H1 (cell line): ENCODE measurements around the gene TCAF1. TPM values are rescaled to one million over a fixed set of nuclear protein-coding genes. Genes with fewer than 3 reads are reported as not detected.
"Not testable (repeated sequence)": the region's sequence is repeated elsewhere in the genome, so short reads cannot be mapped to it uniquely, and the experiment has no call there.

Source experiments
- CTCF ChIA-PET: fragments of 300-600 bp; sonication (Branson Sonifier 250); formaldehyde crosslinking; loops from one replicate; lab custom pipeline; 2021; ENCODE audit not compliant: partially characterized antibody; lab: Charles Lee
- POLR2A ChIA-PET: fragments of 300-600 bp; sonication (Branson Sonifier 250); formaldehyde crosslinking; loops from one replicate; lab custom pipeline; 2021; ENCODE audit warnings: inconsistent platforms; ENCODE audit not compliant: partially characterized antibody; lab: Charles Lee
- DNase-seq, 2 experiments: peaks; one replicate each; pipeline versions ENCODE4 v3.0.0 to v3.0.0-alpha.2; 2010 to 2022; ENCODE audit warnings: low spot score in 2 of 2, low read depth in 1 of 2, mixed read lengths in 1 of 2
- FAIRE-seq: peaks from 2 replicates; lab custom pipeline; 2011; peaks lifted over from hg19 to GRCh38; lab: Jason Lieb, UNC
- H2AFZ ChIP-seq: 2 replicates; pipeline ENCODE4 v1.8.1; 2012; ENCODE audit warnings: low read length, inconsistent platforms
- H2AK5ac ChIP-seq: 2 replicates; pipeline ENCODE4 v1.6.1; 2013; ENCODE audit warnings: low read depth, low read length
- H2BK120ac ChIP-seq: replicated peaks from 2 replicates; pipeline ENCODE3; 2013; ENCODE audit warnings: low read depth, low read length, inconsistent platforms
- H2BK12ac ChIP-seq: 2 replicates; pipeline ENCODE4 v1.6.1; 2013; ENCODE audit warnings: low read depth, low read length
- H2BK15ac ChIP-seq: 2 replicates; pipeline ENCODE4 v1.6.1; 2013; ENCODE audit warnings: low read length
- H2BK20ac ChIP-seq: 2 replicates; pipeline ENCODE4 v1.6.1; 2013; ENCODE audit warnings: low read length
- H2BK5ac ChIP-seq: 2 replicates; pipeline ENCODE4 v1.6.1; 2013; ENCODE audit warnings: low read depth, low read length
- H3K14ac ChIP-seq: 2 replicates; pipeline ENCODE4 v1.6.1; 2013; ENCODE audit warnings: inconsistent platforms; ENCODE audit not compliant: insufficient read length
- H3K18ac ChIP-seq: 2 replicates; pipeline ENCODE4 v1.6.1; 2013; ENCODE audit warnings: low read length; ENCODE audit errors: extremely low read depth
- H3K23ac ChIP-seq: 2 replicates; pipeline ENCODE4 v1.6.1; 2013; ENCODE audit warnings: inconsistent platforms; ENCODE audit not compliant: insufficient read length
- H3K23me2 ChIP-seq: 2 replicates; pipeline ENCODE4 v1.6.1; 2013; ENCODE audit warnings: low read depth, low read length
- H3K27ac ChIP-seq: 2 replicates; pipeline ENCODE4 v1.6.1; 2011; ENCODE audit warnings: low read depth, low read length, inconsistent platforms
- H3K27me3 ChIP-seq, 4 experiments: replicated peaks in 1 of 4; 1 replicate in 1 of 4; 2 replicates in 3 of 4; pipeline versions ENCODE4 v1.6.1 to v1.8.1; 2011 to 2013; ENCODE audit warnings: low read length in 3 of 4, mild to moderate bottlenecking in 3 of 4, inconsistent platforms in 2 of 4, mixed read lengths in 2 of 4, moderate library complexity in 1 of 4; ENCODE audit not compliant: control insufficient read depth in 3 of 4, insufficient read depth in 3 of 4; ENCODE audit errors: extremely low read depth in 1 of 4
- H3K36me3 ChIP-seq, 4 experiments: 2 replicates each; pipeline versions ENCODE4 v1.6.1 to v1.8.1; 2011 to 2013; ENCODE audit warnings: mild to moderate bottlenecking in 4 of 4, low read length in 3 of 4, moderate library complexity in 2 of 4, control low read depth in 1 of 4, inconsistent platforms in 1 of 4; ENCODE audit not compliant: insufficient read depth in 4 of 4, control insufficient read depth in 2 of 4
- H3K4ac ChIP-seq: replicated peaks from 2 replicates; pipeline ENCODE3; 2013; ENCODE audit warnings: low read length, low read depth, mixed read lengths, inconsistent platforms; ENCODE audit not compliant: insufficient read length
- H3K4me1 ChIP-seq, 4 experiments: replicated peaks in 1 of 4; 1 replicate in 1 of 4; 2 replicates in 3 of 4; pipeline versions ENCODE4 v1.6.1 to v1.8.1; 2011 to 2013; ENCODE audit warnings: low read length in 3 of 4, inconsistent platforms in 2 of 4, mixed read lengths in 1 of 4; ENCODE audit not compliant: insufficient read depth in 4 of 4, control insufficient read depth in 3 of 4
- H3K4me2 ChIP-seq, 2 experiments: 2 replicates each; pipeline versions ENCODE4 v1.6.1 to v1.8.1; 2011 to 2013; ENCODE audit warnings: low read depth in 2 of 2, low read length in 2 of 2, control low read depth in 1 of 2, inconsistent platforms in 1 of 2, mild to moderate bottlenecking in 1 of 2; ENCODE audit not compliant: insufficient read depth in 1 of 2
- H3K4me3 ChIP-seq, 4 experiments: fragments of 200-600, 300-600 bp in 1 of 4; sonication (generic), shearing (Covaris generic), sonication (Bioruptor Twin) in 1 of 4; 2 replicates each; pipeline versions ENCODE4 v1.5.1 to v1.8.1; 2011 to 2016; ENCODE audit warnings: low read length in 4 of 4, low read depth in 3 of 4, control low read depth in 2 of 4, inconsistent platforms in 2 of 4, mild to moderate bottlenecking in 2 of 4, mixed read lengths in 1 of 4, moderate library complexity in 1 of 4; ENCODE audit not compliant: insufficient read depth in 2 of 4; ENCODE audit errors: extremely low read depth in 1 of 4
- H3K56ac ChIP-seq: replicated peaks from 2 replicates; pipeline ENCODE3; 2013; ENCODE audit warnings: low read depth, mild to moderate bottlenecking, mixed read lengths, low read length, inconsistent platforms; ENCODE audit not compliant: insufficient read length
- H3K79me1 ChIP-seq: 2 replicates; pipeline ENCODE4 v1.6.1; 2013; ENCODE audit warnings: low read depth, low read length, control low read depth
- H3K79me2 ChIP-seq, 2 experiments: 2 replicates each; pipeline versions ENCODE4 v1.6.1 to v1.8.1; 2012 to 2013; ENCODE audit warnings: low read length in 2 of 2, mild to moderate bottlenecking in 2 of 2, inconsistent platforms in 1 of 2; ENCODE audit not compliant: insufficient read depth in 2 of 2, control insufficient read depth in 1 of 2
- H3K9ac ChIP-seq, 4 experiments: replicated peaks in 1 of 4; 1 replicate in 1 of 4; 2 replicates in 3 of 4; pipeline versions ENCODE4 v1.6.1 to v1.8.1; 2011 to 2013; ENCODE audit warnings: low read depth in 3 of 4, low read length in 3 of 4, control low read depth in 2 of 4, mild to moderate bottlenecking in 2 of 4, moderate library complexity in 2 of 4, inconsistent platforms in 1 of 4; ENCODE audit errors: extremely low read depth in 1 of 4
- H3K9me3 ChIP-seq, 2 experiments: 2 replicates each; pipeline versions ENCODE4 v1.6.1 to v1.8.1; 2012 to 2013; ENCODE audit warnings: mild to moderate bottlenecking in 2 of 2, moderate library complexity in 2 of 2, control low read depth in 1 of 2, inconsistent platforms in 1 of 2, low read depth in 1 of 2, low read length in 1 of 2, mixed read lengths in 1 of 2; ENCODE audit not compliant: insufficient read depth in 2 of 2
- H4K20me1 ChIP-seq, 2 experiments: replicated peaks in 1 of 2; 2 replicates each; pipeline versions ENCODE3 to v1.8.1; 2011 to 2013; ENCODE audit warnings: inconsistent platforms in 2 of 2, low read length in 2 of 2, mild to moderate bottlenecking in 1 of 2; ENCODE audit not compliant: insufficient read depth in 2 of 2, control insufficient read depth in 1 of 2
- H4K5ac ChIP-seq: 2 replicates; pipeline ENCODE4 v1.6.1; 2013; ENCODE audit warnings: low read length, low read depth, mixed read lengths, inconsistent platforms; ENCODE audit not compliant: insufficient read length
- H4K8ac ChIP-seq: 2 replicates; pipeline ENCODE4 v1.8.0; 2013; ENCODE audit warnings: mild to moderate bottlenecking, moderate library complexity, low read length, inconsistent platforms; ENCODE audit not compliant: insufficient read depth; ENCODE audit errors: extremely low read depth
- H4K91ac ChIP-seq: replicated peaks from 2 replicates; pipeline ENCODE3; 2013; ENCODE audit warnings: low read length, mixed read lengths, inconsistent platforms; ENCODE audit not compliant: insufficient read length
- CTCF ChIP-seq, 3 experiments: IDR thresholded peaks; 1 replicate in 2 of 3; 2 replicates in 1 of 3; pipeline versions ENCODE4 v1.5.1 to v1.6.1; 2011; ENCODE audit warnings: low read length in 3 of 3, mild to moderate bottlenecking in 3 of 3, inconsistent platforms in 2 of 3, low read depth in 1 of 3, moderate library complexity in 1 of 3; ENCODE audit not compliant: insufficient read depth in 1 of 3; ENCODE audit errors: control extremely low read depth in 1 of 3
- RAD21 ChIP-seq, 2 experiments: IDR thresholded peaks in 1 of 2; conservative IDR thresholded peaks in 1 of 2; 2 replicates each; pipeline ENCODE4 v1.6.1; 2011; ENCODE audit warnings: low read depth in 2 of 2, low read length in 2 of 2, improper control_type of control experiment in 1 of 2, inconsistent platforms in 1 of 2, mild to moderate bottlenecking in 1 of 2, moderate library complexity in 1 of 2
- WGBS, 2 experiments: shearing (Covaris generic) in 1 of 2; methylation state at CpG; one replicate each; pipeline versions ENCODE4 v1.1.6 to v1.1.7; 2013 to 2015; ENCODE audit warnings: low lambda C conversion rate in 2 of 2, mixed read lengths in 2 of 2, inconsistent platforms in 1 of 2, low coverage in 1 of 2, missing lambda C conversion rate in 1 of 2; ENCODE audit not compliant: insufficient replicate concordance in 2 of 2, insufficient coverage in 1 of 2, insufficient read length in 1 of 2; ENCODE audit errors: extremely low coverage in 1 of 2, missing lambda C conversion rate in 1 of 2; 5-methylcytosine and 5-hydroxymethylcytosine counted together
- polyA plus RNA-seq, 7 experiments: library from polyadenylated mRNA; depleted of rRNA in 3 of 7; stranded (reverse) in 5 of 7; unstranded in 2 of 7; fragments of >200 nt in 5 of 7; fragments of 200-250 nt in 2 of 7; gene quantifications; 1 replicate in 5 of 7; 2 replicates in 1 of 7; 4 replicates in 1 of 7; pipeline versions ENCODE4 v1.2.1 to v1.2.3, GENCODE V29; 2011 to 2013; ENCODE audit warnings: missing spikeins in 2 of 7, mixed read lengths in 2 of 7
- total RNA-seq: library from RNA; stranded (reverse); fragmentation: NEBNext Ultra II Directional; extraction: Animal tissue kit (Norgen Biotek cat#: 25700); gene quantifications from 2 replicates; pipeline ENCODE4 v1.2.1, GENCODE V29; 2021

The TCAF1 gene
- total and polyA plus RNA-seq, 2 of the 8 experiments (the other 6 are each of a cell fraction or from before 2014, with no cell fraction given): 9.6 to 28.0 TPM

GRCh38 chr7:143837223-143837622 lies 64.8 kb downstream of the TCAF1 start:
- H3K27me3 ChIP-seq: not testable (repeated sequence)

More at GRCh38 chr7:143837223-143837622, 64.8 kb downstream of the TCAF1 start:
- H3K18ac ChIP-seq, H3K9me3 ChIP-seq, H3K56ac ChIP-seq, H2AFZ ChIP-seq, H3K27ac ChIP-seq, H2BK12ac ChIP-seq, CTCF ChIA-PET, H3K36me3 ChIP-seq, H4K5ac ChIP-seq, H3K23me2 ChIP-seq, H2BK5ac ChIP-seq, POLR2A ChIA-PET, H2AK5ac ChIP-seq, H3K4ac ChIP-seq, H4K8ac ChIP-seq, H3K79me2 ChIP-seq, H3K79me1 ChIP-seq, H3K14ac ChIP-seq, H4K20me1 ChIP-seq, H3K9ac ChIP-seq, H3K23ac ChIP-seq, H2BK15ac ChIP-seq, H2BK120ac ChIP-seq, H2BK20ac ChIP-seq, H4K91ac ChIP-seq, H3K4me1 ChIP-seq: not testable (repeated sequence)
- DNase-seq (peak in 1 of 2 experiments; percentile 100), FAIRE-seq (peak; percentile 68)
- 0 out of 8 replicates have a peak overlapping the region, but pooled peaks of 1 of the 4 experiments have one; percentile 39 for H3K4me3 ChIP-seq
- TF ChIP-seq CTCF (IDR thresholded peaks at IDR 0.05; ENCODE audit: control extremely low read depth in 1 of 3, insufficient read depth in 1 of 3, low read depth in 1 of 3, low read length in 3 of 3) (peak in 2 of 3 experiments; percentile 14 to 42; a peak in 2 of 4 replicates), RAD21 (IDR thresholded peaks at IDR 0.05 in 1 of 2, conservative IDR thresholded peaks at IDR 0.05 in 1 of 2; ENCODE audit: low read depth in 2 of 2, low read length in 2 of 2) (peak in 1 of 2 experiments; percentile 7; a peak in 1 of 4 replicates)
- WGBS, 2 experiments: 1% methylated on average over 14 of the region's 24 CpGs; no CpG with 5 or more reads in 1 of the 2 experiments
- peak overlapping the region in 1 of 2 experiments; percentile 28; a peak in 1 of 4 replicates for H3K4me2 ChIP-seq
